HL-60/S4 (cell line): ENCODE measurements around the gene MRO.
"Not testable (repeated sequence)": the region's sequence is repeated elsewhere in the genome, so short reads cannot be mapped to it uniquely, and the experiment has no call there.

ENCODE experiments used
- in situ Hi-C: fragments of 300-500 bp; cut with MboI; formaldehyde crosslinking; loops from 2 replicates; pipeline ENCODE4 v1.14.3; 2022; ENCODE audit warnings: low sequenced_read_pairs

The MRO gene

GRCh38 chr18:50793641-50794565, 25.9 kb downstream of the MRO start:
- in situ Hi-C loops: no loop called here

- in situ Hi-C loops: no loop called here
These were observed 26.9 kb downstream of the MRO start for GRCh38 chr18:50792885-50793284.

- in situ Hi-C loops: no loop called here
These were observed 28.0 kb downstream of the MRO start for GRCh38 chr18:50791599-50792438.

- in situ Hi-C loops: no loop called here
These were observed 28.9 kb downstream of the MRO start for GRCh38 chr18:50790948-50791347.

- in situ Hi-C loops: no loop called here
These were observed 29.6 kb downstream of the MRO start for GRCh38 chr18:50790241-50790640.

- in situ Hi-C loops: no loop called here
These were observed 31.5 kb downstream of the MRO start for GRCh38 chr18:50788284-50788683.

- in situ Hi-C loops: no loop called here
These were observed 33.0 kb downstream of the MRO start for GRCh38 chr18:50786864-50787263.

- in situ Hi-C loops: no loop called here
These were observed 36.3 kb downstream of the MRO start for GRCh38 chr18:50783553-50783952.

GRCh38 chr18:50779021-50779420, 40.8 kb downstream of the MRO start:
- in situ Hi-C loops: not testable (repeated sequence)

GRCh38 chr18:50776383-50776782, 43.4 kb downstream of the MRO start:
- in situ Hi-C loops: no loop called here

- in situ Hi-C loops: no loop called here
These were observed 44.1 kb downstream of the MRO start for GRCh38 chr18:50775726-50776125.

- in situ Hi-C loops: no loop called here
These were observed 44.6 kb downstream of the MRO start for GRCh38 chr18:50775207-50775606.

- in situ Hi-C loops: no loop called here
These were observed 50.4 kb downstream of the MRO start for GRCh38 chr18:50769463-50769862.

GRCh38 chr18:50757358-50757757, 62.5 kb downstream of the MRO start:
- in situ Hi-C loops: no loop called here

GRCh38 chr18:50754297-50754696, 65.5 kb downstream of the MRO start:
- in situ Hi-C loops: no loop called here

GRCh38 chr18:50753311-50753710, 66.5 kb downstream of the MRO start:
- in situ Hi-C loops: no loop called here

- in situ Hi-C loops: no loop called here
These were observed 67.9 kb downstream of the MRO start for GRCh38 chr18:50751947-50752346.

GRCh38 chr18:50751490-50751889, 68.3 kb downstream of the MRO start:
- in situ Hi-C loops: no loop called here

GRCh38 chr18:50750546-50750945, 69.3 kb downstream of the MRO start:
- in situ Hi-C loops: no loop called here

GRCh38 chr18:50749945-50750344, 69.9 kb downstream of the MRO start:
- in situ Hi-C loops: no loop called here

GRCh38 chr18:50749421-50749820, 70.4 kb downstream of the MRO start:
- in situ Hi-C loops: no loop called here
